Measurements from ENCODE around the gene RAB36.

DNA sequence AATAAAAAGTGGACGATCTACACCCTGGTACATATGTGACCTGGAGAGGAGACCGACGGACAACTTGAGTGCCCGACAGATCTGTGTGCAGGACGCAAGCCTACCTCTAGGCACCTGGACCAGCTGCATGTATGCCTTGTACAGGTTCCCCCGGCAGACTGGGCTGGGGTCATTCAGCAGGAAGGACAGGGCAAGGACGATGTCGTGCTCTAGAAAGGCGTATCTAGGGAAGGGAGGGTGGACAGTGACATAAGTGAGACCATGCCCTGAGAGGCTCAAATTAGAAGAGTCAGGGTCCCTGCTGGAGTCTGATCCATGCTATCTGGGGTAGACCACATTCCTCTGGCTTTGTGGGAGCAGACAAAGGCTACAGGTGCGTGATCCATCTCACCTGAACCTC, 11.4 kb upstream of the RAB36 start:
- TF ChIP-seq, protein P1, sequence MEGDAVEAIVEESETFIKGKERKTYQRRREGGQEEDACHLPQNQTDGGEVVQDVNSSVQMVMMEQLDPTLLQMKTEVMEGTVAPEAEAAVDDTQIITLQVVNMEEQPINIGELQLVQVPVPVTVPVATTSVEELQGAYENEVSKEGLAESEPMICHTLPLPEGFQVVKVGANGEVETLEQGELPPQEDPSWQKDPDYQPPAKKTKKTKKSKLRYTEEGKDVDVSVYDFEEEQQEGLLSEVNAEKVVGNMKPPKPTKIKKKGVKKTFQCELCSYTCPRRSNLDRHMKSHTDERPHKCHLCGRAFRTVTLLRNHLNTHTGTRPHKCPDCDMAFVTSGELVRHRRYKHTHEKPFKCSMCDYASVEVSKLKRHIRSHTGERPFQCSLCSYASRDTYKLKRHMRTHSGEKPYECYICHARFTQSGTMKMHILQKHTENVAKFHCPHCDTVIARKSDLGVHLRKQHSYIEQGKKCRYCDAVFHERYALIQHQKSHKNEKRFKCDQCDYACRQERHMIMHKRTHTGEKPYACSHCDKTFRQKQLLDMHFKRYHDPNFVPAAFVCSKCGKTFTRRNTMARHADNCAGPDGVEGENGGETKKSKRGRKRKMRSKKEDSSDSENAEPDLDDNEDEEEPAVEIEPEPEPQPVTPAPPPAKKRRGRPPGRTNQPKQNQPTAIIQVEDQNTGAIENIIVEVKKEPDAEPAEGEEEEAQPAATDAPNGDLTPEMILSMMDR (IDR thresholded peaks at IDR 0.05) = no peak
- TF ChIP-seq ZNF423 (CRISPR knock-in tag; IDR thresholded peaks at IDR 0.05) (no peak), ZNF138 (CRISPR knock-in tag; conservative IDR thresholded peaks at IDR 0.05) (no peak), CREB1 (CRISPR knock-in tag; IDR thresholded peaks at IDR 0.05) (no peak)
